Measurements from ENCODE around the gene PCA3.

DNA sequence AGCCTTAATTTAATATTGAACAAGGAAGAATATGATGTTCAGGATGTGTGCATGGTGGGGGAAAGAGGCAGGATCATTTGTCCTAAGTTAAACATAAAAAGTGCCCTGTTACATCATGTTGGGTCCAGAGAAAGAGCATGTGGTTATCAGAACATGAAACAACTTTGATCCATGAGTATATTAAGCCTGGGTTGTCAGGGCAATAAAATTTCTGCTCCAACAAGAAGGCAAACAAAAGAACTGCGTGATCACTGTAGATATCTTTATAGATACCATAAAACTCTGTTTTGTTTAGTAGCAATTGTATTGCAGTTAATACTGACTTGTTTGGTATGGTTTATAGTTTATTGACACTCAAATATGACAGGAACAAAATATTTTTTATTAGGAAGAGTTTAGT lies 35.2 kb downstream of the PCA3 start:
- TF ChIP-seq EGR1 (IDR thresholded peaks at IDR 0.05; ENCODE audit: low read depth in 2 of 2) = no peak
- TF ChIP-seq CTCF (IDR thresholded peaks at IDR 0.05; ENCODE audit: low read depth, low read length, missing input control) = no peak

Measured in liver (tissue), 3 donors.